ENCODE results near the gene TAGLN3.

DNA sequence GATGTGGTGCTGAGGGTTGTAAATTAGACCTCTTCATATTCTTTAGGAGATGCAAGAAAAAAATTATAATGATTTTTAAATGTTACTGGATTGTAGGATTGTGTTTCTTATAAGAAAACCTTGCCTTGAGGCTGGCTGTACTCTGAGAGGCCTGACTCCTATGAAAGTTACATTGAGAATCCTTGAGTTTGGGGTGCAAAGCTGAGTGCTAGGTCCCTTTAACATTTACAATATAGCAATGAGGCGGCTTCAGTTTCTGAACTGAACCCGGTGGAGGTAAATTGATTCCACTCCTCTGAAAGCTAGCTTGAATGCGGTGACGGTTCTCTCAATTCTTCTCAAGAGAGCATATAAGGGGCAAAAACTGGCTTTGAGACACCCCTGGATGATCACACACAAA is 35.7 kb downstream of the TAGLN3 start, which contains the start of gene TMPRSS7:
- TF ChIP-seq, protein P1, sequence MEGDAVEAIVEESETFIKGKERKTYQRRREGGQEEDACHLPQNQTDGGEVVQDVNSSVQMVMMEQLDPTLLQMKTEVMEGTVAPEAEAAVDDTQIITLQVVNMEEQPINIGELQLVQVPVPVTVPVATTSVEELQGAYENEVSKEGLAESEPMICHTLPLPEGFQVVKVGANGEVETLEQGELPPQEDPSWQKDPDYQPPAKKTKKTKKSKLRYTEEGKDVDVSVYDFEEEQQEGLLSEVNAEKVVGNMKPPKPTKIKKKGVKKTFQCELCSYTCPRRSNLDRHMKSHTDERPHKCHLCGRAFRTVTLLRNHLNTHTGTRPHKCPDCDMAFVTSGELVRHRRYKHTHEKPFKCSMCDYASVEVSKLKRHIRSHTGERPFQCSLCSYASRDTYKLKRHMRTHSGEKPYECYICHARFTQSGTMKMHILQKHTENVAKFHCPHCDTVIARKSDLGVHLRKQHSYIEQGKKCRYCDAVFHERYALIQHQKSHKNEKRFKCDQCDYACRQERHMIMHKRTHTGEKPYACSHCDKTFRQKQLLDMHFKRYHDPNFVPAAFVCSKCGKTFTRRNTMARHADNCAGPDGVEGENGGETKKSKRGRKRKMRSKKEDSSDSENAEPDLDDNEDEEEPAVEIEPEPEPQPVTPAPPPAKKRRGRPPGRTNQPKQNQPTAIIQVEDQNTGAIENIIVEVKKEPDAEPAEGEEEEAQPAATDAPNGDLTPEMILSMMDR (IDR thresholded peaks at IDR 0.05) = no peak
- no peak for TF ChIP-seq POLR2AphosphoS5 (IDR thresholded peaks at IDR 0.05)
